NCI-H774 (cell line): ENCODE results near the gene SERPINB7.
"Not testable (repeated sequence)": the region's sequence is repeated elsewhere in the genome, so short reads cannot be mapped to it uniquely, and the experiment has no call there.

Experiments
- DNase-seq: peaks from one replicate; lab custom pipeline; 2025; lab: John Stamatoyannopoulos, UW

The SERPINB7 gene

DNA sequence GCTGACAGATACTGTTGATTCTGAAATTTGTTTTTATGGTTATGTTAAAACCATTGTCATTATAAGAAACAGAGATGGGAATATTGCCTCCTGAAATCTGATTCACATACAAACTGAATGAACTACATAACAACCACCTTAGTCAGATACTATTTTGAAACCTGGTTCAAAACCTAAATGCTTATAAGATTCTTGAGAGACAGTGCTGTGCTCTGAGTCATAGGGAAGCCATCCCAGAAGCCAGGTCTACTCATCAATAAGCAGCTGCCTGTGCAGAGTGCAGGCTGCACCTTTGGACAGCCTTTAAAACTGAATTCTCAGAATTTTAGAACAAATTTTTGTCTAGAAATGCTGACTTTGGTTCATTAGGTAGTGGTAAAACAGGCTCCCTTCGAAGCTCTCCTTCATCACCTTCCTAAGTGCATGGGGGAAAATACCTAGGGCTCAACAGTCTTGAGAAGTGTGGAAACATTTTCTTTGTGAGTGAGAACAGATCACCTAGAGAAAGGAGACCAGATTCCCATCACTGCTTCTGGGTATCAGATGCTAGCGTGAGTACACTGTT, at the start of gene SERPINB7:
SERPINB7 (plus strand) TSS at position 253 of the 565 bp plus-strand sequence. CDS start 6,955 bp downstream, outside the sequence.
- no peak for DNase-seq

DNA sequence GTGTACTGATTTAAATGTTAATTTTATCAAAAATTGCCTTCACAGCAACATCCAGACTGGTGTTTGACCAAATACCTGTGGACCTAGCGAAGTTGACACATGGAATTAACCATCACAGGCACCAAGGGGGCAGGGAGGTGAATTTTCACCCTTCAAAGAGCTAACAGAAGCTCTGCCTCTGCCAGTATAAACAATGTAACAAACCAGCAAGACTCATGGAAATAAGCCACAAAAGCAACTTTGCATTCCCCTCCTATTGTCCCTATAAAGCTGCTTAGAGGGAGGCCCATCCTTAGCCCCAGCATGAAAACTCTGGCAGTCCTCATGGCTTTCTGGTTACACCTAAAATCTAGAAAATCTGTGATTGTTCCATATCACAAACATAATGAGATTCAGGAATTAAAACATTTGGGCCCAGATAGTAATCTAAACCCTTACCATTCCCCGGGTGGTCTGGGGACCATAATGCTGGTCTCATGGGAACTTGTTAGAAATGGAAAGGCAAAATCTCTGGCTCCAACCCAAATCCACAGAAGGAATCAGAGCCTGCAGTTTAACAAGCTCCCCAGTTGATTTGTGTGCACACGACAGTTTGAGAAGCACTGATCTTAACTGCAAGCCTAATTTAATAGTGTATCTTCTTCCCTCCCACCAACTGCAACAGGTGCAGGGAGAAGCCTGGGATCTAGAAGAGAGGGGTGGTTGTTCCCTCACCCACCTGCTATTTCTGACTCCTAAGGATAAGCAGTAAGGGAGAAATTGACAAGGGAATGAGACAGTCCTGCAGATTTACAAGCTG, 49.3 kb upstream of the SERPINB7 start:
- no peak for DNase-seq

GRCh38 chr18:63730773-63731172, 44.4 kb upstream of the SERPINB7 start:
- DNase-seq = no peak

- no peak for DNase-seq
These were observed 44.0 kb upstream of the SERPINB7 start for GRCh38 chr18:63731215-63731614.

DNA sequence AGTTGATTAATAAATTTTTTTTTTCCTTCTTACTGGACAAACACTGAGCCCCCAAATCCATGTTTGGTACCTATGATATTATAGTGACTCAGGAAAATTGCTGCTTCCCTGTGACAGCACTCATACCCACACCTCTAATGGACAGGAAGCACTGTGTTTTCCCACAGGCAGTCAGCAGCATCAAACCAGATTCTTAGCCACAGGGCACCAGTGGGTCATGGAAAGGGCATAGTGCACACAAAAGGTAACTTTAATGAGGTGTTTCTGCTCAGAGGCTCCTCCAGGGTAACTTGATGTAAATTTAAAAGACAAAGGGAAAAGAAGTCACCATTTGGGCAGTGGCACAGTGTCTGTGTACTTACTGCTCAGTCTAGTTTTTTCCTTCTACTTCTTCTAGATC, 38.3 kb upstream of the SERPINB7 start:
- DNase-seq = no peak

DNA sequence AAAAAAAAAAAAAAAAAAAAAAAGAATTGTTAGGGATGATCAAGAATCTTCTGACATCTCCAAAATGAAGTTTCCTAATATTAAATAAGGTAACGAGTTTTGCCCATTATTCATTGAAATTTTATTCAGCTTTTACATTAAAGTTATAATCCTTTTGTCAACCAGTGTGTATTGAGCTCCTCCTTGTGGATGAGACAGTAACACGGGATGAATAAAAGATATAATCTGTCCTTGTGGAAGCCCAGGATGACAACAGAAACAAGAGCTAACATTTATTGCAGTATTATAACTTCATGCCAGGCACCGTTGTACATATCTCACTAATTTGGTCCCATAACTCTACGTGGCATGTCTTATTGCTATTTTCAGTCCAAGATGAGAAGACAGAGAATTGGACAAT, 33.4 kb upstream of the SERPINB7 start:
- DNase-seq = no peak

- DNase-seq = no peak
These were observed 28.2 kb upstream of the SERPINB7 start for GRCh38 chr18:63747006-63747405.

- no peak for DNase-seq
These were observed 25.7 kb upstream of the SERPINB7 start for GRCh38 chr18:63749489-63749888.

- no peak for DNase-seq
These were observed 22.6 kb upstream of the SERPINB7 start for GRCh38 chr18:63752636-63753035.

DNA sequence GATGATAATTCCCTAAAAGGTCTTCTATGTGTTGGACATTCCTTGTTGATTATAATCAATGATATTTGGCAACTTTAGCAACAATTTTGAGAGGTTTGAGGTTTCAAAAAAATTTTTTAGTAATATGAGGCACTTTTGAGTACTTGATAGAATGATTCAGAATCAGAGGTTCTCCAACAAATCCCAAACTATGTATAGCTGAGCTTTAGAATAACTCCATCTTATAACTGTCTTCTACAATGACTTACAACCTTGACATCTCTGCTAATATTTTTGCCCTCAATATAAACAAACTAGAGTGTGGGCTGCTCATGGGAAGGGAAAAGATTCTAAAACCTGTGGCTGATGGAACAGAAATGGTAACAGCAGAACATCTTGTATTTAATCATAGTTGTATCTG, 21.5 kb upstream of the SERPINB7 start:
- DNase-seq = no peak

GRCh38 chr18:63757541-63757940, 17.7 kb upstream of the SERPINB7 start:
- no peak for DNase-seq

DNA sequence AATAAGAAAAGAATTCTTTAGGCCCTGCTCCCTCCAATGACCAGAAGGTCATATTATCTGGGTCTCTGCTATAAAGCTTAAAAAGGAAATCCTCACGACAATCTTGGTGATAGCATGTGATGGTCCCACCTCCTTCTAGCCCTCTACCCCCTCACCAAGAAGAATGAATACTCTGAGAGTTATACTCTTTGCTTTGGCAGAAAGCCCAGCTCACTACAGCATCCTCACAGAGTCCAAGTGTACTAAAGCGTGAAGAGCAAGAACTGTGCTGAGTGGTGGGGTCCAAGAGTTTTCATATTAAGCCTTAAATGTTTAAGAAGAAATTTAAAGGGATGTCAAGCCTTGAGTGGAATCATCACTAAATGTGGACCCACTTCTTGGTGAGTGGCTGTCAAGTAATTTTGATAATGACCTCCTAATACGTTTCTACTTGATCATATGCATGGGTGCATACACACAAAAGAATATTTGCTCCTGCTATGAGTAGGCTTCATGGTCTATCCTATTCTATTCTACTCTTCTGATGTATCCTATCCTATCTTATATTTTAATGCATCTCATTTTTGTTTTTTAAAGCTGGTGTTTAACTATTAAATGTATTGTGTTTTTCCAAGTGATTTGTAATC, 16.5 kb upstream of the SERPINB7 start:
- no peak for DNase-seq

- not testable (repeated sequence) for DNase-seq
These were observed 15.4 kb upstream of the SERPINB7 start for GRCh38 chr18:63759786-63760185.

GRCh38 chr18:63762518-63762917, 12.7 kb upstream of the SERPINB7 start:
- DNase-seq = no peak

DNA sequence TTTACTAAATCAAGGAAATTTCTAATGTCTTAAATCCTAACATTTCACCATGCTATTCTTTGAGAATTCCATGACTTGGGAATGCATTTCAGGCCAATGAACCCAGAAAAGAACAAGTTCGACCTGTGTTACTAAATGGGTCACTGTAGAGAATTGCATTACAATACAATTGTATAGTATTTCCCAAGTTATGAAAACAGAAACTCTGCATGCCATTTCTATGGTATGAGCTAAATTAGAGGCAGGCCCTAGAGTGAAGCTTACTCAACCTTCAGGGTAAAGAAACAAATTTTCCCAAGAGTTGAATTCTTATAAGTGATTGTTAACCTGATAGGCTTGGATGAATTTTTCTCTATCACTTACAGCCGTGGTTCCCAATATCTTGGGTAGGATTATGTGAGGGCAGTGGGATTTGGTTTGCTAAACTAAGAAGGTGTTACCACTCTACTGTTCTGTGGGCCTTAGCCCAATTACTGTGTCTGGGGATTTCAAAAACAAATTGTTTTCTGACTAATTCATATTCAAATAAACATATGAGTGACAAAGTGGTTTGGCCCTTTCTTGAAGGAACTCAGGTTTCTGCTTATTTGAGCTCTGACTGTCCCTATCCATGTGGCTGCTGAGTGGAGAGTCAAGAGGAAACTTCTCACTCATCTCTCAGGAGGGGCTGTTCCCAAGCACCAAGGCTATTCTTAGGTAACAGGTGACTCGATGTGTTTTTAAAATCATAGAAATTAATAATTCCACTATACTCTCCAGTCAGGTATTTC, 11.2 kb upstream of the SERPINB7 start:
- DNase-seq = no peak

DNA sequence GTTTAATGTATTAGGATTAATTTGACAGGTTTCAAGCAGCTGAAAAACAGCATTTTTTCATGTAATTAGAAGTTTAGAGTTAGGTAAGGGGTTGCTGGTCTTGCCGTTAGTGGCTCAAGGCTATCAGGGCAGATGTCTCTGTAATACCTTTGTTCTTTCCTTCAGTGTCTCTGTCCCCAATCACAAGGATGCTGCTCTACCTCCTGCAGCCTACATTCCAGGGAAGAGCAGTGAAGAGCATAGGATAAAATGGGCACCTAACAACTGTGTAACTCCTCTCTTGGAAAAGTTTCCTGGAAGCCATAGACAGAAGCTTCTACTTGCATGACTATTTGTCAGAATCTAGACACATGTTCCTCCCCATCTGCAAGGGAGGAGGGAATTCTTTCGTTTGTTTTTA, 9.4 kb upstream of the SERPINB7 start:
- DNase-seq = no peak

DNA sequence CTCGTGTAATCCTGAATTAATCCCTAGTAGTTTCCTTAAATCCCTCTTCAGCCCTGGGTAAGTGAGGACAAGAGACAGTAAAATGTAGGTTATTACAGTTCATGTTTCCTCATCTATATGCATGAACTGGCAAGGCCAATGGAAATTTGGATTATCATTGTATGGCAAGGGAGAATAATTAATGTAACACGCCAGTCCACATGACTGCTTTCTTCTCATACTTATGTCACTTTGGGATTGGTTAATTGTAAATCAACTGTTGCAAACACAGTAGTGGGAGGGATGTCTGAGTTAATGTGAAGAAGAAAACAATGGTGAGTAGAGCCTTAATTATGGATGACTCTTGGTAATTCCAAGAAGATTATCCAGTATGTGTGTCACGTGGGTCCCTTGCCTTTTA, 1.7 kb upstream of the SERPINB7 start:
- no peak for DNase-seq

- no peak for DNase-seq
These were observed 707 bp upstream of the SERPINB7 start for GRCh38 chr18:63774511-63774910.

GRCh38 chr18:63779386-63779785, 4.2 kb downstream of the SERPINB7 start:
- no peak for DNase-seq

GRCh38 chr18:63783394-63783793, 8.2 kb downstream of the SERPINB7 start:
- no peak for DNase-seq

DNA sequence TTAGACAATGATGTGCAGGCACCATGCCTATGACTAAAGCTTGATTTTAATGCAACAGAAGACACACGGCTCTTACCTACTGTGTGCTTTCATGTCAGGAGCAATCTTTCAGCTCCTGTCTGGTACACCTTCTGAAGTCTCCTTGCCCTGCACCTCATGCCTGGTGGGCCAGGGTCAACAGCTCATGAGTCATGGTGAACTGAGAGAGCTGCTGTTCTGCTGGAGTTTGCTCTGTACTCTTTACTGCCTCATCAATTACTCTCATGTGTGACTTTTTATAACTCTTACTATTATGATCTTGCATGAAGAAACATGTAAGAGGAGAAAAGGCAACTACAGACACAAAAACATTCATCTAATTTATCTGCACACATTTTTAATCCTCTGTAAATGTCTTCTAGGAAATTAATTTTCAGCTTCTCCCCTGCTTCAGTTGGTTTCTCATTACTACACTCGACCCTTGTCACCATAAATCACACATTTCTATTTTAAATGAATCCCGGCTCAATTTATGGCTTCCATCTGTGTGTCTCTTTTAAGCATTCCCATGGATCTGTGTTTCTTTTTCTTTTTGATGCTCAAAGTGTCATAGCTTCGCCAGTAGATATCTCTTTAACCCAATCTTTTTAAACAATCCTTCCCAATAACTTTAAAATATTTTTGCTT, 9.7 kb downstream of the SERPINB7 start:
- DNase-seq = no peak

GRCh38 chr18:63787673-63788072, 12.5 kb downstream of the SERPINB7 start:
- no peak for DNase-seq
